HL-60 (cell line): ENCODE results near the gene TGFBR3.

Experiments
- CTCF ChIP-seq: IDR thresholded peaks from one replicate; pipeline ENCODE4 v1.5.1; 2011; ENCODE audit warnings: low read length, control low read depth, inconsistent platforms; ENCODE audit not compliant: insufficient read depth
- POLR2AphosphoS5 ChIP-seq: IDR thresholded peaks from 2 replicates; pipeline ENCODE4 v1.6.1; 2012; ENCODE audit warnings: low read depth
- REST ChIP-seq: IDR thresholded peaks from 2 replicates; pipeline ENCODE4 v1.6.1; 2012; ENCODE audit warnings: low read depth; ENCODE audit not compliant: insufficient replicate concordance

GRCh38 chr1:91781901-91782622 lies 103.9 kb downstream of the TGFBR3 start:
- no peak for TF ChIP-seq CTCF
- TF ChIP-seq REST = no peak
- no peak for TF ChIP-seq POLR2AphosphoS5
